ENCODE results near the gene SRCAP.

GRCh38 chr16:30761427-30761927 is 62.5 kb downstream of the SRCAP start:
- TF ChIP-seq CTCF (IDR thresholded peaks at IDR 0.05; ENCODE audit: low read length), result no peak
- no peak for TF ChIP-seq EZH2 (IDR thresholded peaks at IDR 0.05; ENCODE audit: borderline replicate concordance, low read length)

Measured in OCI-LY1 (cell line).